Right renal cortex interstitium (tissue), 3 donors: ENCODE measurements around the gene LRP1-AS. TPM values are rescaled to one million over a fixed set of nuclear protein-coding genes. Genes with fewer than 3 reads are reported as not detected.

Source experiments
- DNase-seq, 3 donors: peaks; one replicate each; pipeline ENCODE4 v3.0.0-alpha.2; 2013; ENCODE audit warnings: low read depth in 3 of 3, low spot score in 2 of 3
- polyA plus RNA-seq, 3 donors: library from polyadenylated mRNA; unstranded; fragments of 120-200 nt; gene quantifications; one replicate each; pipeline ENCODE4 v1.2.1, GENCODE V29; 2013; ENCODE audit not compliant: insufficient read length in 3 of 3

The LRP1-AS gene
- polyA plus RNA-seq = under 1 TPM in 1 of 3 donors, not detected in 2; 0.44 TPM

GRCh38 chr12:57146961-57147944 is at the start of gene LRP1-AS:
LRP1-AS (minus strand) TSS chr12:57147619.
- no peak for DNase-seq

GRCh38 chr12:57196956-57197355 is 49.5 kb upstream of the LRP1-AS start:
- DNase-seq = no peak

GRCh38 chr12:57196439-57196838 is 49.0 kb upstream of the LRP1-AS start:
- no peak for DNase-seq

GRCh38 chr12:57195611-57196371 is 48.4 kb upstream of the LRP1-AS start:
- DNase-seq = no peak

GRCh38 chr12:57195186-57195585 is 47.8 kb upstream of the LRP1-AS start:
- no peak for DNase-seq

GRCh38 chr12:57194253-57194652 is 46.8 kb upstream of the LRP1-AS start:
- DNase-seq = no peak

- no peak for DNase-seq
Observed at GRCh38 chr12:57193706-57194245, 46.4 kb upstream of the LRP1-AS start.

- no peak for DNase-seq
Observed at GRCh38 chr12:57192920-57193319, 45.5 kb upstream of the LRP1-AS start.

GRCh38 chr12:57191410-57191809 is 44.0 kb upstream of the LRP1-AS start:
- DNase-seq = no peak

- no peak for DNase-seq
Observed at GRCh38 chr12:57190821-57191220, 43.4 kb upstream of the LRP1-AS start.

- no peak for DNase-seq
Observed at GRCh38 chr12:57190037-57190436, 42.6 kb upstream of the LRP1-AS start.

GRCh38 chr12:57188090-57188425 is 40.6 kb upstream of the LRP1-AS start:
- no peak for DNase-seq

GRCh38 chr12:57187222-57188089 is 40.0 kb upstream of the LRP1-AS start:
- no peak for DNase-seq

- DNase-seq = no peak
Observed at GRCh38 chr12:57185906-57186508, 38.6 kb upstream of the LRP1-AS start.

GRCh38 chr12:57185403-57185802 is 38.0 kb upstream of the LRP1-AS start:
- DNase-seq = no peak

GRCh38 chr12:57183939-57184725 is 36.7 kb upstream of the LRP1-AS start:
- DNase-seq = no peak

- DNase-seq = peak; percentile 34 to 64 (median 50)
Observed at GRCh38 chr12:57182918-57183575, 35.6 kb upstream of the LRP1-AS start.

GRCh38 chr12:57181561-57182155 is 34.2 kb upstream of the LRP1-AS start:
- DNase-seq = no peak
